Fibroblast of pulmonary artery (primary cell): ENCODE data around the gene SECISBP2.

Source experiments
- DNase-seq: peaks from one replicate; pipeline ENCODE4 v3.0.0-alpha.2; 2010; ENCODE audit warnings: low read depth
- H3K4me3 ChIP-seq: replicated peaks from 2 replicates; pipeline ENCODE4 v1.5.1; 2011; ENCODE audit warnings: low read depth, mild to moderate bottlenecking, control low read depth, low read length, moderate library complexity
- TF ChIP-seq, protein P1 (sequence below): IDR thresholded peaks from 2 replicates; pipeline ENCODE4 v1.5.1; 2011; ENCODE audit warnings: mild to moderate bottlenecking, control low read depth, low read length, inconsistent platforms; ENCODE audit errors: missing control alignments

SECISBP2 gene

GRCh38 chr9:89380437-89381307, 62.4 kb downstream of the SECISBP2 start:
- H3K4me3 ChIP-seq, result no peak overlapping the region
- no peak for DNase-seq
- TF ChIP-seq, protein P1, sequence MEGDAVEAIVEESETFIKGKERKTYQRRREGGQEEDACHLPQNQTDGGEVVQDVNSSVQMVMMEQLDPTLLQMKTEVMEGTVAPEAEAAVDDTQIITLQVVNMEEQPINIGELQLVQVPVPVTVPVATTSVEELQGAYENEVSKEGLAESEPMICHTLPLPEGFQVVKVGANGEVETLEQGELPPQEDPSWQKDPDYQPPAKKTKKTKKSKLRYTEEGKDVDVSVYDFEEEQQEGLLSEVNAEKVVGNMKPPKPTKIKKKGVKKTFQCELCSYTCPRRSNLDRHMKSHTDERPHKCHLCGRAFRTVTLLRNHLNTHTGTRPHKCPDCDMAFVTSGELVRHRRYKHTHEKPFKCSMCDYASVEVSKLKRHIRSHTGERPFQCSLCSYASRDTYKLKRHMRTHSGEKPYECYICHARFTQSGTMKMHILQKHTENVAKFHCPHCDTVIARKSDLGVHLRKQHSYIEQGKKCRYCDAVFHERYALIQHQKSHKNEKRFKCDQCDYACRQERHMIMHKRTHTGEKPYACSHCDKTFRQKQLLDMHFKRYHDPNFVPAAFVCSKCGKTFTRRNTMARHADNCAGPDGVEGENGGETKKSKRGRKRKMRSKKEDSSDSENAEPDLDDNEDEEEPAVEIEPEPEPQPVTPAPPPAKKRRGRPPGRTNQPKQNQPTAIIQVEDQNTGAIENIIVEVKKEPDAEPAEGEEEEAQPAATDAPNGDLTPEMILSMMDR, result no peak

DNA sequence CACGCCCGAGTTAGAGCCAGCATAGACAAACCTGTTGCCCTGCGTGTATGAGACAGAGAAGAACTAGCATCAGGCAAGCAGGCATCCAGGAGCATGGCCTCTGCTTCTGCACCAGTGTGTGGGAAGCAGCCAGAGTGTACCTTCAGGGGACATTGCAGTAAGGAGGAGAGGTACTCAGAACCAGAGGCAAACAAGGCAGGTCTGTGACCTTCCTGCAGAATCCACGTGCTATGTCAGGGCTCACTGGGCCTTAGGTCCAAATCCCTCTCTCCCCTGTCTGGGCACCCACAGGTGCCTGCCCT, 63.0 kb downstream of the SECISBP2 start:
- H3K4me3 ChIP-seq, result no peak overlapping the region
- no peak for DNase-seq
- TF ChIP-seq, protein P1, result no peak

DNA sequence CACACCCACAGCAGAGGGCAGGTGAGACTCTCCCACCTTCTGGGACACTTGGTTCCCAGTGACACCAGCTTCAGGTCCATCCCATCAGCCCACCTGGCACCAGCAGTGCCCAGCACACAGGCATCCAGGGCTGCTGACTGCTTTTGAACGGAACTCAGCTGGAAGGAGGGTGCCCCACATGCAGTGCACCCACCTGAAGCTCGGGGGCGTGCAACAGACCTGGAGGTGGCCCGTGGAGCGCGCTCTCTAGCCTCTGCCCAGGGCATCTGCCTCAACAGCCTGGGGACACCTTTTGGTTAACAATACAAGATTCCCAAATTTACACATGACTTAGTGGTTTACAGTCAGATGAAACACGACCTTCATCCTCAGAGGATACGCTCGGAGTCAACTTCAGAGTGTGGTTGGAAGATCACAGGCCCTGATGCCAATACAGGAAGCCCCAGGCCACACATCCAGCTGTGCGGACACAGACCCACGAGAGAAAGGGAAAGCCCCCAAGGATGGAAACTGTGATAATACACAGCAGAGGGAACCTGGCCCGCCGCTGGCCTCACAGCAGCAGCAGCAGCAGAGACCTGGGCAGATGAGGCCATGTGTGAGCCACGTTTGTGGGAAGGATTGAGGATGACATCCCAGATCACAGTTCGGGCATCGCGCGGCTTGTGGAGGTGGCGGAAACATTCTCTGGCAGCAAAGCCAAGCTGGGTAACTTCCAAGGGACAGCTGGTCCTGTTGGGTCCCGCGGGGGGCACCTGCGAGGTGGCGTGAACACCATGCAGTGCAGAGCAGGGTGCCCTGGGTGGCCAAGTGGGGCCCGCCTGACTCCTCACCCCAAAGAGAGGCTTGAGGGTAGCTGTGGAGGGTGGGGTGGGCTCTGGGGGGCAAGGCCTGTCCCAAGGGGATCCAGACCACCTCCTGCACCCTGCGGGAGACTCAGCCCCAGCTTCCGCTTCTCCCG, 64.0 kb downstream of the SECISBP2 start:
- TF ChIP-seq, protein P1, result no peak
- DNase-seq, result no peak
- no peak overlapping the region for H3K4me3 ChIP-seq

DNA sequence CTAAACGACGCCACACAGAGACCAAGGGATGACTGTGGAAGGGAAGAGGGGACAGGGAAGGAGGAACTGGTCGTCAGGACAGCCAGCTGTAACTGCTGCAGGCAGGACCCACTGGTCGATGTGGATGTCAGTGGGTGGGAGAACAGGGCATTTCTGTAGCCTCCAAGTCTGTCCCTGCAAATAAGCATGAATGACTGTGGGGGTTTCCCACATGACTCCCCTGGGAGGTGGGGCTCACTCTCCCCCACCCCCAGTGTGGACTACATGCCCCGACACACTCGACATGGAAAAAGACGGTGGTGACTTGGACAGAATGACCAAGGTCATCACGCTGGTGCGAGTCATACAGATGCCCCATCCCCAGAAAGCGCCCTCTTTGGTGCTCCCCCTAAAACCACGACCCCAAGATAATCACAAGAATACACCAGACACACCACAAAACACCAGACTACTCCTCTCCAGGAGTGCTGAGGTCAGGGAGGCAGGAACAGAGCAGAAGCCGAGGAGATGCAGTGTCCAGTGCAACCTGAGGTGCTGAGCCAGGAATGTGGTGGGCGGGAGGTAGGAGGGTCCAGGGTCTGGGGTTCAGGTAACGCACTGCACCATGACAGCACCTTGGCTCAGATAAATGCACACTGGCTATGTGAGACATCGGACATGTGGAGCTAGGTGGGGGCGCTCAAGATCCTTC, 64.9 kb downstream of the SECISBP2 start:
- no peak for DNase-seq
- no peak overlapping the region for H3K4me3 ChIP-seq
- TF ChIP-seq, protein P1, result no peak

DNA sequence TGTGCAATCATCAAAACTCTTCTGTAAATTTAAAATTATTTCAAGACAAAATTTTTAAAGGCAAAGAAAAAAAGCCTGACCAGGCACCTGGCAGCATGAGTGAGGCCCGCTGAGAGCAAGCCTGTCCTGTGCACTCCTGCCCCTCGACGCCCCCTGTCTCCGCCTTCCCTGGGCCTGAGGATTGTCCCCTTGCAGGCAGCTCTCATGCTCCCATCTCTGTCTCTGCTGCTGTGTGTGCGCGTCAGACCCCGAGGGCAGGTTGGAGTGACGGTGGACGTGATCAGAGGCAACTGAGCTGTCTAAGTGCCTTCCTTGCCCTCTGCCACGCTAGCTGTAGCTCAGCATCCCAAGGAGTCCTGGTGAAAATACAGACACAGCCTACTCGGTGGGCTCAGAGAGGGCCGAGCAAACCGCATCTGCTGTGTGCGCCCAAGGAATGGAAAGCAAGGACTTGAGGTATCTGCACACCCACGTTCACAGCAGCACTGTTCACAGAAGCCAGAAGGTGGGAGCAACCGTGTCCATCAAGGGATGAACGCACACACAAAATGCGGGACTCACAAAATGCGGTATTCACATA, 65.5 kb downstream of the SECISBP2 start:
- TF ChIP-seq, protein P1, result no peak
- DNase-seq, result no peak
- no peak overlapping the region for H3K4me3 ChIP-seq

DNA sequence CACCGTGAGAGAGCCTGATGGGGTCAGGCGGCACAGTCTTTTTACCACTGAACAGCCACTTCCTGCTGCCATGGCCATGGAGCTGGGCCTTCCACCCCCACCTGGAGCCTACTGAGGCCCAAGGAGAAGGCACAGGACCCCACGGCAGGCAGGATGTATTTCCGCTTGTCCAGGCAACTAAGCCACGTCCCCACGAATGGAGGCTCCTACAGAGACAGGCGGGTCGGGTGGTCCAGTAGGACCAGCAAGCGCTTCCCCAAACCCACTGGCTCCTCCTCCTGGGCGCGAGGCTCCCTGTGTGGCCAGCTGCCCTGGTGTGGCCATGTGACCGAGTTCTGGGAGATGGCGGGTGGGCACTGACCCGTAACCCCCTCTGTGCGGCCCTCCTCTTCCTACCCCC, 66.5 kb downstream of the SECISBP2 start:
- H3K4me3 ChIP-seq, result no peak overlapping the region
- DNase-seq, result no peak
- TF ChIP-seq, protein P1, result no peak
